GM18508 (cell line): ENCODE measurements around the gene EFNA5.

Experiments used
- ATAC-seq: cut with Tn5 transposase; IDR thresholded peaks from one replicate; pipeline ENCODE4 v1.9.1; 2021; ENCODE audit warnings: moderate number of reproducible peaks; ENCODE audit not compliant: insufficient read depth, unreplicated experiment

EFNA5 gene

GRCh38 chr5:107387526-107388140 lies 283.1 kb downstream of the EFNA5 start:
- peak; percentile 0 for ATAC-seq

GRCh38 chr5:107385708-107386107 lies 285.0 kb downstream of the EFNA5 start:
- ATAC-seq = no peak

DNA sequence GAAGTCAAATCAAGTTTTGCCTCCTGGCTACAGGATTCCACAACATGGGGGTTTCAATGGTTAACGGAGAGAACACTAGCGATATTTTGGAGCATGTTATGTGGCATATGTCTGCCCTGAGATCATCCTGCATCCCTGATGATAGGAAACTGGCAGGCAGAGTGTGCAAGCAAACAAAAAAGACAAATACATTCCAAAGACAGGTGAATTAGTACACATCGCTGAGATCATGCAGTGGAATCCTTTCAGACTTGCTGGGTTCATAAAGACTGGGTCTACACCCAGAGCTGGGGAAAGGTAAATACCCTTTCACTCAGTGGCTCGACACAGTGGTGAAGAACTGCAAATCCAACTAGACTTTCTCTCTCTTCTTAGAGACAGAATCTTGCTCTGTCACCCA lies 286.5 kb downstream of the EFNA5 start:
- no peak for ATAC-seq

DNA sequence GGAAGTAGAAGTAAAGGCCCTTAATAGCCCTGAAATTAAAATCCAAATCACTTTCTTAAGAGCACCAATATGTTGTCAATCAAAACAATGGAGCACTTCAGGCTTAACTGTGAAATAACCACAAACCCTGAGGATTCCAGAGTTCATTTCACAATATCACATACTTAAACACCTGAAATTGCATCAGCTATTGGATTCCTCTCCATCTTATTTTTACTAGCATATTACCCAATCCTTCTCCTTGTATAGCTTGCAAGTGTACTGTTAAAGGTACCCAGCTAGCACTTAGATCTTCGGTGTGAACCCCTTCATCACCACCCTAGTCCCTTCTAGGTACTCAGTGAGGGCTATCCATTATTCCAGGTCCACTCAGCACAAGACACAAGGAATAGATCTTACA lies 287.3 kb downstream of the EFNA5 start:
- ATAC-seq = no peak

DNA sequence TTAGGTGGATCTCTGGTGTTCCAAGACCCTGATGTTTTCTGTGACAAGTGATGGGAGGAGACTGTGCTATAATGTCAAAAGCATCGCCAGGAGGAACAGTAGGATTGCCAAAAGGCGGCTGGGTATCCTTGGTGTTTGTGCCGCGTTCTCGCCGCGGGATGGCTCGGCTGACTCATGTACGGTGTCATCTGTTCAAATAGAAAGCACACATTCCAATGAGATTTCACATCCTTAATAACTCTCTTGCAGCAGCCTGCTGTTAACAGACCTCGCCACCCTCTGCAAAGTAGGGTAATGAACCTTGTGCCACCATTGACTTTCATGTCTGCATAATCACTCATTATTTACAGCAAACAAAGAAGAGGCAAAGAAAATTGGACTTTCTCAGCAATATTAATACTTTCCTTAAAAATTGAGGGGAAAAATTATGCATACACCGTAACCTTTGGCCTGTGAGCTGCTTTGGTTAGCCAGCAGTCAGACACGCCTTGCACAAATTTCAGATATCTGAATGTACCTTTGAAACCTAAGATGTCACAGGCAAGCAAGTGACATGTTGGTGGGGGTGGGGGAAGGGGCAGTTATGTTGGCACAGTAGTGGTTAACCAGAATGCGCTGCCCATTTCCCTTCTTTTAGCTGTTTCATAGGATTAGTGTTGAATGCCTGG lies 289.4 kb downstream of the EFNA5 start:
- no peak for ATAC-seq

- no peak for ATAC-seq
Observed at GRCh38 chr5:107380654-107381053, 290.1 kb downstream of the EFNA5 start.

- no peak for ATAC-seq
Observed at GRCh38 chr5:107378218-107378899, 292.4 kb downstream of the EFNA5 start.

DNA sequence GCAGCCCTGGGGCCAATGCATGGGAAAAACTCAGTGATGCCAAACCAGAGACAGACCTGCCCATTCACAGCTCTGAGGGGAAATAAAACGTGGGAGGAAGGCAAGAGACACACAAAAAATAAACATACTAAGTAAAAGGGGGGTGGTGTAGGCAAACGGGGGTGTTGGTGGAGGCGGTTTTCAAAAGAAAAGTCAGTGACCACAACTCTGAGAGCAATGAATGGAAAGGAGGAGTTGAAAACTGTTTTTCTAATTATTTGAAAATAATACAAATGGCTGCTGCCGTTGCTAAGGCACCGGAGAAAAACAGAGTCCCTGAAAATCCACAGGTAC lies 293.5 kb downstream of the EFNA5 start:
- ATAC-seq = no peak

DNA sequence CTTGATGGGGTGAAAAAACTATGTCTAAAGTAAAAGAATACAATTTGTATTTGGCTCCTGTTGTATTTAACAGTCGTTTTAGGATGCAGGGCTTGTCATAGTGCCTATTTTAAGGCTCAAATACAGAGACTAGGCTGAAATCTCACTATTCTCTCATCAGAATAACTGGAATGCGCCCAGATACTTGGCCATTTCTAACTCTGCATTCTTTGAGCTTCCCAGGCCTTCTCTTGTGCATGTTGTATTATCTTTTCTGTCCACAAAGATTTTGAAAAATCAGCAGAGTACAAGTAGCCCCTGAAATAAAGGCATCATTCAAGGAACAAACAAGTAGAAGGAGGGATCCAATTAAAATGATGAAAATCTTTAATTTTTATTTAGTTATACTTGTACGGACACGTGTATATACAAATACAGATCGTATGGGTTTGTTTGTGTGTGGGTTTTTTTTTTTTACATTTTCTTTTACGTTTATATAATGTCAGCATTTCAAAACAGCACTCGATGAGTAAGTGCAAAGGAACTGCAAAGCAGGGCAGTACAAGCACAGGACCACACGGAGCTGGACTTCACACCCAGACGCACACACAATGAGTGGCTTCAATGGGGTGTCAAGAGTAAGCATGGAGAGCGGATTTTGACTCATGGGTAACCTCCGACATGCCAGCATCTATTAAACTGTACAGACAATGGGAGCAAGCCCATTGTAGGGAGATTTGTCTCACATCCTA lies 294.0 kb downstream of the EFNA5 start:
- no peak for ATAC-seq

DNA sequence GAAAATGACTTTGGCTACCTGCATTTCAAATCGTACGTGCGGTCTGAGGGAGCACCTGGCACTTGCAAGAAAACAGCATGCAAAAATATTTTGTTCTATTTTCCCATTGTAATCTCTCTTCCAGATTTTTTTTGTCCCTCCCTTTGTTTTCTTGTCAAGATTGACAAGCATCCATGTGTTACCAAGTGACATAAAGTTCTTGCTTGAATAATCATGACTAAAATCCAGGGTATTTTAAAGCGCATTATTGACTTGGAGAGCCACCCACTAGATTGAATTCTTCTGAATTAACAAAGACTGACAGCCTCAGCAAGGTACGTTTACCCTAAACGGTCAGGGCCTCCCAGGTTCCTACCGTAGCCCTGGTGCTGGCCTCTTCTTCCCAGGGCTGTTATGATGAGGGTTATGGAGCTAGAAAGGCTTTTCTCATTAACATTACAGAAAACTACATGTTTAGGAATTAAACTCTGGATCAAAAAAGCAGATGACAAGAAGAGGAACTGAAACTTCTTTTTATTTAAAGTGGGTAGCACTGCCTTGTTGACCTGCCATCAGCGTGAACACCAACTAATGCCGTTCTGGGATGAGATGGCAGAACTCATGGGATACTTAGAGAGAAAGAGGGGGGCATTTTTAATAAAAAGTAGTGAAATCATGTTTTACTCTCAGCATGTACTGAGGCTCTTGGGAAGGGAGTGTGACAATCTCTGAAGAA lies 297.0 kb downstream of the EFNA5 start:
- ATAC-seq = no peak

DNA sequence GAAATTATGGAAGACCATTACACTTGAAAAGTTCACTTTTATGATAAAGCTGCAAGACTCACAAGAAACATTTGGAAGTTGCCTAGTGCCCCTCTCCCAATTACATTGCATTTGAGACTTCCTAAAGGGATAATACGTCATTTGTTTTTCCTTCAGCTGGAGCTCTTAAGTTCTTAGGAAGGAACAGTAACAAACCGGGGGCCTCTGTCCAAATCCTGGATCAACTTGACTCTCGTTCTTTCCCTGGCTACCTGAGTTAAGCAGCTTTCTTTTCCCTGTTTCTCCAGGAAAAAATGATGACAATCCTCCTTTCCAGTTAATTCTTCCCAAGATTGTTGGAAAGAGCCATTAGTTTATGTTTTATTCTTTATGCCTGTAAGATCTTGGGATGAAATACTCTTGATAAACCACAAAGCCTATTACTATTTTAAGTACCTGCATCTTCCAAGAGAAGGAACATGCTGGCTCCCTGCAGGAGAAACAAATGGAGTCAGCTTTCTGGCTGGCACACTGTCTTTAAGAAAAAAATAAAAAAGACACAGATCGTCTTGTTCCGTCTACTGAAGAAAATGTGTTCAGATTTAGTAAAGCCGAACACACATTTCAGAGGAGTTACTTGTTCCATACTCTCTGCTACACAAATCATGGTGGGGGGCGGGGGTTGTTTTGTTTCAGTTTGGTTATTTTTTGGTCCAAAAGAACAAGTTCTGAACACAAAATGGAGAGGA lies 297.9 kb downstream of the EFNA5 start:
- no peak for ATAC-seq

DNA sequence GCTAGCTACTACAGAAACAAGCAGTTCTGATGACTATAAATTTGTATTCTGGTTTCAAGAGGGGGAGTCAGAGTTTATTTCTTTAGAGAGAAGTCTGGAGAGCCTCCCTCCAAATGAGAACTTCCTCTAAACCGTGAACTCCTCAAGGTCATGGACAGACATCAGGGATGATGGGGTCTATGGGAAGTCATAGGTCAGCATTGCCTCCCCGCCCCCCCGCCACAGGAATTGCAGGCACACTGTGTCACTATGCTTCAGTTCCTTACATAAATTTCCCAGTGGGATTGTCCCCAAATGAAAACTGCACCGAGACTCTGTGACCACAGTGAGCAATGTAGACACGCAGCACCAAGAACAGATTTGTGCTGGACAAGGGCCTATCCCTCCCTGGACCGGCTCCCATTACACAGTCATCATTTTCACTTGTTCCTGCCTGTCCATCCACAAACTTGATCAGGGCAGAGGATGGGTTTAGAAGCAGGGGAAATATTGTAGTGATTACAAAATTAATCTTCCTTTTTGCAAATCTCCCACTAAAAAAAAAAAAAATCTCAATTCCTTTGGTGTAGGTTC lies 300.3 kb downstream of the EFNA5 start:
- no peak for ATAC-seq

GRCh38 chr5:107369622-107370021 lies 301.1 kb downstream of the EFNA5 start:
- no peak for ATAC-seq

- ATAC-seq = no peak
Observed at GRCh38 chr5:107368615-107369014, 302.1 kb downstream of the EFNA5 start.

DNA sequence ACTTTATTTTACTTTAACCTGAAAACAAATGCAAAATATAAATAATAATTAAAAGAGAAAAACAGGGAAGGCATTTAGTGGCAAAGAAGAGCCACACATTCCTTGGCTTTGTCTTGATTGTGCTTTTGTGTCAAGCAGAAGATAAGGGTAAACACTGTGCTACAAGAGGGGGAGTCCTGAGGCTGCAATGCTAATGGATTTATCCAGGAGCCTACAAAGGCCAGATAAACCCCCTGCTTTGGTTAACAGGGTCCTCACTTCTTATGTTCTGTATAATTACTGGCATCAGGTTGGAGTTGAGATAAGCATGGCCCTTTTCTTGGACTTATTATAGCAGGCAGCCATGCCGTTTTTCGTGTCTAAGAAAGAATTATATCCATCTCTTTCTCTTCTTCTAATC lies 302.8 kb downstream of the EFNA5 start:
- no peak for ATAC-seq

DNA sequence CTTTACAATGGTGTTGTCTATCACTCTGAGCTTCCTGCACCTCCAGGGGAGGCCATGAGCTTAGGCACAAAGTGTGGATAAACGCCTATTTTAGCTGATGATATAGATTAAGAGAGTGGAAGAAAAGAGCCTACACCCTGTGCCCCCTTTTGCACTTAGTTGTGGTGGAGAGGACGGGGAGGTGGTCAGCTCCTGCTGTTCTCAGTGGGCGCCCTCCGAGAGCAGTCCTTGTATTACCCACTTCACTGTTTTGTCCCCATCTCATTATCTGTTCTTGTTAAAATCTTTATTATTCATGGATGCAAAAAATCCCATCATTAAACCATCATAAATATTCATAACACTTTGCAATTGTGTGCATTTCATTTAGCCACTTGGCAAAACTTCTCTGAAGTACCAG lies 303.3 kb downstream of the EFNA5 start:
- ATAC-seq = no peak

DNA sequence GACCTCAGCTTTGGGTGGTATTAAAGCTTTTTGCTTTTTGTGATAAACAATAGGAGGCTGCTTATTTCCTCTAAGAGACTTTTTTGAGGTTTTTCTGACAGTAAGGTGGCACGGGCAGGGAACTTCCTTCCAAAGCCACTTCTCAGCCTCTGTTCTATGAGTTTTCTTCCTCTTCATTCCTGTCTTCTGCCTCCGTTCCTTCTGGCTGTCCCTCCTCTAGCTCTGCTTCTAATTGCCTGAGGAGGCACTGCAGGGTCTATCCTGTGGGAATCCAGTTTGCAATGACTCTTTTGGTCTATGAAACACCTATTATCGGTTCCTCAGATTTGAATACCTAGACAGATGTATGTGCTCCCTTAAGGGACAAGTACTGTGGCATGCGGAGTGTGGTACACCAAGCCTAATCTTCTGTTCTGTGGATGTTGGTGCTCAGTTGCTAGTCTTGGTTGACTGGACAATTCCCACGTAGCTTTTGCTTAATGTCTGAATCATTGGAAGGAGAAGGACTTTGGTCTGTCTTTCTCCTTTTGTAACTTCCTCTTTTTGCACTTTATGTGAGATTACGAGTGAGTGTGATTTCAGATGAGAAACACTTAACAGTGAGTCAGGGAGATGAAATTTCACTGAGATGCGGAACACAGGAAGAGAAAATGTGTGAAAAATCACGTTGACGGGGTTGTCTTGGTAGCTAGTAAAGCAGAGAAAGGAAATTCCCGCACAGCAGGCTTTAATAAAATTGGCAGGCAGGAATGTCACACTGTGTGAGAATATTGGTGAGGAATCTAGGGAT lies 305.2 kb downstream of the EFNA5 start:
- ATAC-seq = peak; percentile 54

DNA sequence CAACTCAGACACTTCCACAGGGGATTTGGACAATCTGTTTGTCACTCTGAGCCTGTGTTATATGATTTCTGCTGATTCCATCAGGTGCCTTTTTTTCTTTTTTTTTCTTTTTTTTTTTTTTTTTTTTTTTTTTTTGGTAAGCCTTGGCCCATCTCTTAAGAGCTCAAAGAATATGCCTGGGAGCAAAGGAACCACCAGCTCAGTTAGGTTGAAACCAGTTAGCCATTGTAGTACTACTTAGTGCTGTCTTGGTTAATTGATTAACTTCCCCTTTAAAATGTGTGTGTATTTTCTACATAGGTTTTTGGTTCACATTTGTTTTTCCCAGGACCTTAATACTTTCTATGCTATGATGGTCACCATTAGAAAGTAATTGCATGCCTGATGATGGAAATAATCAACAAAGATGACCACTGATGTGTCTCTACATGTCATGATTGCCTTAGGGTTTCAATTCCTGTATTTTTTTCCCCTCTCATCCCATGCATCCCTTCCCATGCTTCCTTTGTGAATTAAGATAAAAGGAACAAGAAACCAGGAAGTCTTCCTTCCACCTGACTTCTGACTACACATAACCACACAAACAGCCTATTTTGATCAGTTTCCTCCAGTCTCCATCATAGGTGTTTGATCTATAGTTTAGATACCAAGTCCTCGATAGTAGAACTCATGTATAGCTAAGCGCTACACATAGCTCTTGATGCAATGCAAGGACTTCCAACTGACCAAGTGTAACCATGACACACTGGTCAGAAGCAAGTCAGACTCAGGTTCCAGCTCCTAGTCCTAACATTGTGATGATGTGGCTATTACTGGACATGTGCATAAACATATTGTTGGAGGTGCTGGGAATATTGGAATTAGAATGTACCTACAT lies 306.1 kb downstream of the EFNA5 start:
- ATAC-seq = peak; percentile 36
